CD4-positive, alpha-beta T cell treated with Interferon alpha-2 for 1 hour (primary cell): Measurements from ENCODE around the gene SYNGAP1.

Experiments
- DNase-seq, 2 donors: peaks; one replicate each; pipeline ENCODE4 v3.0.0-alpha.2; 2020 to 2022

The SYNGAP1 gene

DNA sequence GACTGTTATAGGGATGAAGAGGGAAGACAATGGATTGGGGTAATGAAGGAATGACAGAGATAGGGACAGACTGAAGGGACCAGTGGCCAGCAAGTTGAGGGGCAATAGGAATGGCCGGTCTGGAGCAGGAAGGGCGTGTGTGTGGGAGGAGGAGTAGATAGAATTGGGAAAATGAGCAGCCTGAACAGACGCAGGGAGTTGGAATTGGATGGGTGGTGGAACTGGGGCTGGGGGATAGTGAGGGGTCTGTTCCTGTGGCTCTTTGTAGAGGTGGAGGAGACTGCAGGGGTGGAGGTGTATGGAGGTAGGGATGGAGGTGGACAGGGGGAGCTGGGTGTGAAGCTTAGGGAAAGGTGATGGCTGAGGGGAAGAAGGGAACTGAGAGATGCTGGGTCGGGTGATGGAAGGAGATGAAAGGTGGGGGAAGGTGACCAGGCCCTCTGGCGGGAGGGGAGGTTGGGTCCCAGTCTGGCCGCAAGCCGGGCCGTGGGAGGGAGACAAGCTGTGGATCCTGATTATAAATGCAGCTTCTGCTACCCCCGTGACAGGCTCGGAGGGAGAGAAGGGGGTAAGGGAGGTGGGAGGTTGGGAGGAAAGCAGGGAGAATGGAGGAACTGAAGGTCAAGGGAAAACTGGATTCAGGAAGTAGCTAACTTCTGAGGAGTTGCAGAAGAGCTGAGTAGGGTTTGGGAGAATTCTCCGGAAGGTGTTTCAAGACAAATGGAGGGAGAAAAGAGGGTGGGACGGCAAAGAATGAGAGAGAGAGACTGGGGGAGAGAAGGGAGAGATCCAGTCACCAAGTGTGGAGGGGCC, 5.2 kb downstream of the SYNGAP1 start:
- DNase-seq, result no peak

DNA sequence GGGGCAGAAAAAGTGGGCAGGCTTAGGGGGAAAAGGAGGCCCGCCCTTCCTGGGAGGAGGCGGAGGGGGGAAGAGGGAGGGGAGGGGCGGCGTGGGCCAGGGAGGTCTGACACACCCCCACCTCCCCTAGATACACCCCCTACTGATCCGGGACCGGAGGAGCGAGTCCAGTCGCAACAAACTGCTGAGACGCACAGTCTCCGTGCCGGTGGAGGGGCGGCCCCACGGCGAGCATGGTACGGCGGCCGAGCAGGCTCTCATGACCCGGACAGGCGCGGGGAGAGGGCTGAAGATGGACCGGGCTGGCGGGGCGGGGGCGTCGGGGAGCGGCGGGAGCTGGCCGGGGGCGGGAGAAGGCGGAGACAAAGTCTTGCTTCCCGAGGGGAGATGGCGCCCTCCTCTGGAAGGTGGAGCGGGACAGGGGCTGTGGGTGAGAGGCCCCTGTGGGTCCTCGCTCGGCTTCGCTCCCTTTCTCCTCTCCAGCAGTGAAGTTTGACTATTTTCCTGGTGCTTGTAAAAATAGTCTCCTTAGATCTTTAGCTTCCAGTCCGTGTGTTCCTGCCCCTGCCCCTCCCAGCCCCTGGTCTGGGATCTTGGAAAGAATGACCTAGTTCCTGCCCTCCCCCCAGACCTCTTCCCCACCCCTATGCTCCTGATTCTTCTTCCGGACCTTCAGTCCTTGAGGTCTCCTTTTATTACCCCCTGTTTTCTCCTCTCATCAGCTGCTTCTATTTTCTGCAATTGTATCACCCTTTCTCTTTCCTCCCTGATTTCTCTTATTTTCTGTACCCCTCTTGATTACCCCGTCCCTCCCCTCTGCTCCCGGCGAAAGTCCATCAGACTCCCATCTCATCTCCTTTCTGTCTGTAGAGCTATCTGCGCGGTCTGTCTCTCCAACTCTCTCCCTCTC, 6.1 kb downstream of the SYNGAP1 start:
- peak; percentile 89 to 92 for DNase-seq

- DNase-seq, result peak; percentile 62 to 80
Measured at GRCh38 chr6:33426590-33427511, 7.0 kb downstream of the SYNGAP1 start.

- DNase-seq, result peak; percentile 59 to 81
Measured at GRCh38 chr6:33427585-33428223, 7.8 kb downstream of the SYNGAP1 start.

DNA sequence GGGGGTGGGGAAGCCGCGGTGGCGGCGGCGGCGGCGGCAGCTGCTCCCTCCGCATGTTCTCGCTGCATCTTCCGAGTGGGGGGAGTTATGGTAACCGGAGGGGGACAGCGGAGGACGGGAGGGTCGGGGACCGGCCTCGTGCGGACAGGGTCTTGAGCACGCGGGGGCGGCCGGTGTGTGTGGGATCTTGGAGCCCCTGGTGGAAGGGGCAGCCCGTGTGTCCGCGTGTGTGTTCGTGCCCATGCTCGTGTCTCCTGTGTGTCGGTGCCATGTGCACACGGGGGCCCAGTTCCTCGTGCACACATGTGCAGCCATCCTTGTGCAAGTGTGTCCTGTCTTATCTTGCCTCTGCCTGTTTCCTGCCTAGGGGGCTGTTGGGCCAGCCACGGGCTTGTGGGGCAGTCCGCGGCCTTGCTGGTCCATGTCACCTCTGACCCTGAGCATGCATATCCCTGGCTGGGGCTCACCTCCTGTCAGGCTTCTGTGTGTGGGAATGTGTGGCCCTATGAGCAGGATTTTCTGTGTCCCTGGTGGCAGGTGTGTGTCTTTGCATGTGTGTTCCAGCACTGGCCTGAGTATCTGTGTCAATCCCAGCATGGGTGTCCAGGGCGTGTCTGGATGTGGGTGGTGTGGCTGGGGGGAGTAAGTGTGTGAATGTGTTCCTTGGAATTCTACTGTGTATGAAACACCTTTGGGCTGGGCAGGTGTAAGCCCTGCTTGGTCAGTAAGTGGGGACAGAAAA, 8.5 kb downstream of the SYNGAP1 start:
- DNase-seq, result peak; percentile 22 to 50

DNA sequence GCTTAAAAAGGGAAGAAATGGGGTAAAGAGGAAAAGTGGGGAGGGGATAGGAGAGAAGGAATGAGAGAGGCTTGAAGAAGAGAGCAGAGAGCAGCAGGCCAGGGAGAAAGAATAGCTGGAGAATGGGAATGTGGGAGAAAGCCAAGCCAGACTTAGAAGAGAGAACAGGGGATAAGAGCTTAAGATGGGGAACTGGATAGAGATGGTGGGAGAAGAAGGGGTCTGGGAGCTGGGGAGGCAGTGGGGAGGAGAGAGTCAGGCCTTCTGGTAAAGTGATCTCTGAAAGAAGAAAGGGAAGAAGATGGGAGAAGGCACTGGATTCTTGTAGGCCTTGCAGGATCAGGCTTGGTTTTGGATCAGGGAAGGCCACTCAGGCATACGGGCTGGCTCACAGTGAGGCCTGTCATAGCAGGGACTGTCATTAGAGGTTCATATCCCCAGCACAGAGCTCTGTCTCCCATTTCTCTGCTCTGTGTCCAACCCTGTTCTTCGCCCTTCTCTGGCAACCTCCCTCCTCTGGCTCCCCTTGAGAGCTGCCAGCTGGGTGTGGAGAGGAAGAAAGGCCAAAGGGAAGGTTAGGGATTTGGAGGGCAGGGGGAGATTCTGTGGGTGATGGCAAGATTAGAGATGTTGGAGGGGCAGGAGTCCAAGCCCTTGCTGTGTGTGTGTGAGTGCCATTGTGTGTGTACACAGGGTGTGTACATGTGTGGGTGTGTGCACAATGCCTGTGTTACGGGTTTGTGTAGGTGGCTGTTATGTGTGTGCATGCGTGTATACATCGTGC, 9.3 kb downstream of the SYNGAP1 start:
- no peak for DNase-seq

GRCh38 chr6:33429750-33430052, 9.8 kb downstream of the SYNGAP1 start:
- DNase-seq, result peak in 1 of 2 donors; percentile 62

GRCh38 chr6:33430334-33430733, 10.5 kb downstream of the SYNGAP1 start:
- DNase-seq, result peak in 1 of 2 donors; percentile 51

DNA sequence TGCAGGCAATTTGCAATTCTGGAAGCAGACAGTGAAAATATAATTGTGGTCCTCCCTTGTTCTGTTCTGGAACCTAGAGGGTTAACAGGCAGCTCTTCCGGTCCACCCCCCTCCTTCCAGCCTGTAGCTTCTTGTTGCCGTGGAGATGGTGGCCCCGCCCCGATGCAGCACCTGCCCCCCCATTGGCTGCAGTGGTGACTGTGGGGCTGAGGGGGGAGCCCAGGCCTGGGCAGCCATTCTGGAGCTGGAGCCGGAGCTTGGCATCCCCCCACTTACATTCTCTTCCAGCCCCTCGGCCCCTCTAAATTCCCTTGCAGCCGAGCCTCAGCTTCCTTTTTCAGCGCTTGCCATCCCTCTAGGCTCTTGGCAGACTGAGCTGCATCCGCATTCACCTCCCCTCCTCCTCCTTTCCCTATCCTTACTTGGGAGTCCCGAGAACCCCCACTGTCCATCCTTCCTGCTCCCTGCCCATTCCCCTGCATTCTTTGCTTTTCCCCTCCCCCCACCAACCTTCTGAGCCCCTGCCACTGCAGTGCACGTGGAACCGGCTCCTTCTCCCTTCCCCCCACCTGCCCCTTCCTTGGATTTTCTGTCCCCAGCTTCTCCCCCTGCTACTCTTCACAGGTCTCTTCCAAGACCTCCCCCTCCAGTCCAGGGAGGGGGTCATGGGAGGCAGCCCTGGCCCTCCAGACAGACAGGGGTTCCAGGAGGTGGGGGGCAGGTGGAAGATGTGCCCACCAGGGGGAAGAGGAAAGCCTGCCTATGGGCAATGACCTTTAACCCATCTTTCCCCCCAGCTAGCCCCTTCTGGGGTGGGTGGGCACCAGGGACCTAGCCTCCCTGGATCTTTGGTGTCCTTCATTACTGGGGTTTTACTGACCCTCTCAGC, 11.4 kb downstream of the SYNGAP1 start:
- DNase-seq, result peak; percentile 87 to 90

DNA sequence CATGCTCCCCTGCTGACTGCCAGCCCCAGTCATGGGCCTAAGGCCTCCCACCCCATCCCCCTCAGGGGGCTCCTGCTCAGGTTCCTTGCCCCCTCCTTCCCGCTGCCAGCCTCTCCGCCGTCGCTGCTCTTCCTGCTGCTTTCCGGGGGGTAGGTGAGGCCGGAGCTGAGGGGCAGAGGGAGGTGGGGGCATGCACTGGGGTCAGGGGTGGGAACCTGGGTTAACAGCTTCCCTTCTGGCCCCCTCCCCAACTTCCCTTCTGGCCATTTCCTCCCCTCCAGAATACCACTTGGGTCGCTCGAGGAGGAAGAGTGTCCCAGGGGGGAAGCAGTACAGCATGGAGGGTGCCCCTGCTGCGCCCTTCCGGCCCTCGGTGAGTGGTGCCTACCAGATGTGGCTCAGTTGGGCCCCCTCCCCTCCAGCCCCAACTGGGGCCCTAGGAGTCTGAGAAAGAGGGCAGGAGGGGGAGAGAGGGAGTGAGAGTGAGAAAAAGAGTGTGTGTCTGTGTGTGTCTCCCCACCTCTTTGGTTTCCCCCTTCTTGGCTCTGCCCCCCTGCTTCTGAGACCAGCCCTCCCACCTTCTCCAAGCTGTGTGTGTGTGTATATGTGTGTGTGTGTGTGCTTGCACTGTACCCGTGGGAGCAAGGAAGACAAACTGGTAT, 12.1 kb downstream of the SYNGAP1 start:
- no peak for DNase-seq

- DNase-seq, result no peak
Measured at GRCh38 chr6:33432546-33432945, 12.7 kb downstream of the SYNGAP1 start.

DNA sequence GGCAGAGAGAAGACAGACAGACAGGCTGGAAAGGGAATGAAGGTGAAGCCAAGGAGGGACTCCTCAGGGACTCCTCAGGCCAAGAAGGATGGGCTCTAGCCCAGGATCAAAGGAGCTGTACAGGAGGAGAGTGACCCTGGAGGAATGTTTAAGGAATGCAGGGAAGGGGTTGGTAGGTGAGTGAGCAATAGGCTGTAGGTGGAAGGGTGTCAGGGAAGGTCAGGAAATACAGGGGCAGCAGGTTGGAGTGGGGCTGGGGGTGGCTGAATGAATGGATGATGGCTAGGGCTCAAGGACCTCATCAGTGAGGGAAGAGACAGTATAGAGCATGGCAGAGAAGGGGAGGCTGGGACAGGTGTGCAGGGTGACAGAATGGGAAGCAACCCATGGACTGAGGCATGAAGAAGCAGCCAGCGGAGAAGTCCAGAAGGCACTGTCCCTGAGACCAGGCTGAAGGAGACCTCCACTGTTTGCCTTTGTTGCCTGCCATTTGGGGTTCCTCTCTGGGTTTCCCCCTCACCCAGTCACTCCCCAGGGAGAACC, 13.2 kb downstream of the SYNGAP1 start:
- DNase-seq, result no peak

- no peak for DNase-seq
Measured at GRCh38 chr6:33433544-33434191, 13.8 kb downstream of the SYNGAP1 start.

- no peak for DNase-seq
Measured at GRCh38 chr6:33434961-33435360, 15.1 kb downstream of the SYNGAP1 start.

- no peak for DNase-seq
Measured at GRCh38 chr6:33437666-33438065, 17.8 kb downstream of the SYNGAP1 start.

DNA sequence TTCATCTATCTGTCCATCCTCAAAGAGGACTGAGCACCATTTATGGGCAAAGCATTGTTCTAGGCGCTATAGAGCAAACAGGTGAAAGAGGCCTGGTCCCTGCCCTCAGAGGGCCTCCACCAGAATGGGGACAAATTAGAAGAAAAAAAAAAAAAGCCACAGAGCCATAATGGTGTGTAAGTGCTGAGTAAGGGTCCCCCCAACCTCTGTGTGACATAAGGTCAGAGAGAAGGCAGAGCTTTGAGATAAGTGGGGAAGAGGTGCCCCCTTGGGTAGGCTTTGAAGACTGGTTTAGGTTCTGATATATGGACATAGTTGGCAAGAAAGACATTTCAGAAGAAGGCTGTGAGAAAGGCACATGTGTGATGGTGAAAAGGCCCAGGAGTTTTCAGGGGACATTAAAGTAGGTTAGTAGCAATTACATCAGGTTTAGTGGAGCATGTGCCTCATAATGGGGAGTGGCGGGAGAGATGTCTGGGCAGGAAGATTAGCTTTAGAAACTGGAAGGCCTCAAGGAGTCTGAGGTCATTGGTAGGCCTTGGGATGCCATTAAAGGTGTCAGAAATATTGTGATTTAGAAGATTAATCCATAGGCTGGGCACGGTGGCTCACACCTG, 19.2 kb downstream of the SYNGAP1 start:
- DNase-seq, result no peak

- no peak for DNase-seq
Measured at GRCh38 chr6:33439956-33440648, 20.2 kb downstream of the SYNGAP1 start.
